CD4-positive, alpha-beta T cell treated with Interleukin-17A for 4 hours (primary cell): ENCODE results near the gene TFF1.

Experiments used
- DNase-seq: peaks from one replicate; pipeline ENCODE4 v3.0.0-alpha.2; 2020; ENCODE audit warnings: mixed read lengths

TFF1 gene

GRCh38 chr21:42314616-42315295 is 51.6 kb downstream of the TFF1 start:
- DNase-seq: no peak

- DNase-seq: no peak
Measured at GRCh38 chr21:42313501-42313969, 52.8 kb downstream of the TFF1 start.

DNA sequence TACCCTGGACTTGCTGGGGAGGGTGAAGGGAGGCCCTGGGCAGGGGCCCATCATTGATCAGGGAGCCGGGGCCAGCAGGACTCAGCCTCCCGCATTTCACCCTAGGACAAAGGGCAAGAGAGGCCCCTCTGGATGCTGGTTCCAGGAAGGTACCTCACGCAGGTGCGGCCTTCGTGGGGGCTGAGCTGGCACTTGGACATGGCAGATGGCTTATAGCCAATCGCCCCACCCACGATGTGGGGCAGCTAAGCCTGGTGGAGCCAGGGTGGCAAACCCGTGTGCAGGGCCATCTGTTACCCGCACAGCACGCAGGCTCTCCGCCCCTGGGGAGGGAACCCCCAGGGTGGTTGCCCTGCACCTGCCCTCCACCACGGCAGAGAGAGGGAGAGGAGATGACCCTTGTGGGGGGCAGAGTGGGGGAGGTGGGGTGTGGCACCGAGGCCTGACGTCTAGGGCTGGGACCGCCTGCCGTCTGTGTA is 53.7 kb downstream of the TFF1 start:
- no peak for DNase-seq
